ENCODE measurements around the gene MGAT5. TPM values are rescaled to one million over a fixed set of nuclear protein-coding genes. Genes with fewer than 3 reads are reported as not detected.

MGAT5 gene
- total RNA-seq, 1 donor from 2014 or later = 21.2 TPM

DNA sequence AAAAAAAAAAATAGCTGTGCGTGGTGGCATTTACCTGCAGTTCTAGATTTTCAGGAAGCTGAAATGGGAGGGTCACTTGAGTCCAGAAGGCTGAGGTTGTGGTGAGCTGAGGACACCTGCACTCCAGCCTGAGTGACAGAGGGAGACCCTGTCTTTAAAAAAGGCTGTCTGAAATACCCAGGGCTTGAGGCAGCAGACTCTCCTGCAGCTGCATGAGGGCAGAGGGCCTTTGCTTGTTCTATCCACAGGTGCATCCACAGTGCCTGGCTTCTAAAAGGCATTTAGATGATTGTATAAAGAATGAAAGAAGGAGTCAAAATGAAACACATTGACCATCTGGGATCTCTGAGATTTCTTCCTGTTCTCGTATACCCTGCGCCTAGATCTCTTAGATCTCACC lies 152.9 kb downstream of the MGAT5 start:
- H3K79me2 ChIP-seq (ENCODE audit: low read depth) = no peaks in the 10 kb centered on the region
- no peak overlapping the region for H3K4me2 ChIP-seq
- H3K9me3 ChIP-seq (ENCODE audit: low read depth) = no peaks in the 10 kb centered on the region
- Mint-ChIP-seq H3K27me3 (ENCODE audit: insufficient read depth, low read depth) (peaks cover 2% of the 10 kb centered on the region), H3K27ac (no peak overlapping the region), H3K36me3 (peaks cover 2% of the 10 kb centered on the region), H3K4me1 (peaks cover 9% of the 10 kb centered on the region), H3K4me3 (no peak overlapping the region), H3K9me3 (no peaks in the 10 kb centered on the region)
- peaks cover 7% of the 10 kb centered on the region for H3K4me1 ChIP-seq
- no peak for DNase-seq (ENCODE audit: low spot score)
- no peak overlapping the region for H3K9ac ChIP-seq
- H4K20me1 ChIP-seq (ENCODE audit: low read depth) = no peaks in the 10 kb centered on the region
- no peak overlapping the region for H3K4me3 ChIP-seq
- TF ChIP-seq, protein P1, sequence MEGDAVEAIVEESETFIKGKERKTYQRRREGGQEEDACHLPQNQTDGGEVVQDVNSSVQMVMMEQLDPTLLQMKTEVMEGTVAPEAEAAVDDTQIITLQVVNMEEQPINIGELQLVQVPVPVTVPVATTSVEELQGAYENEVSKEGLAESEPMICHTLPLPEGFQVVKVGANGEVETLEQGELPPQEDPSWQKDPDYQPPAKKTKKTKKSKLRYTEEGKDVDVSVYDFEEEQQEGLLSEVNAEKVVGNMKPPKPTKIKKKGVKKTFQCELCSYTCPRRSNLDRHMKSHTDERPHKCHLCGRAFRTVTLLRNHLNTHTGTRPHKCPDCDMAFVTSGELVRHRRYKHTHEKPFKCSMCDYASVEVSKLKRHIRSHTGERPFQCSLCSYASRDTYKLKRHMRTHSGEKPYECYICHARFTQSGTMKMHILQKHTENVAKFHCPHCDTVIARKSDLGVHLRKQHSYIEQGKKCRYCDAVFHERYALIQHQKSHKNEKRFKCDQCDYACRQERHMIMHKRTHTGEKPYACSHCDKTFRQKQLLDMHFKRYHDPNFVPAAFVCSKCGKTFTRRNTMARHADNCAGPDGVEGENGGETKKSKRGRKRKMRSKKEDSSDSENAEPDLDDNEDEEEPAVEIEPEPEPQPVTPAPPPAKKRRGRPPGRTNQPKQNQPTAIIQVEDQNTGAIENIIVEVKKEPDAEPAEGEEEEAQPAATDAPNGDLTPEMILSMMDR (IDR thresholded peaks at IDR 0.05) = no peak
- TF ChIP-seq EZH2 (IDR thresholded peaks at IDR 0.05) = no peak
- TF ChIP-seq EZH2phosphoT487 (IDR thresholded peaks at IDR 0.05) = no peak
- no peaks in the 10 kb centered on the region for H3F3A ChIP-seq (ENCODE audit: low read depth)
- no peaks in the 10 kb centered on the region for H3K27me3 ChIP-seq
- no peaks in the 10 kb centered on the region for H3K36me3 ChIP-seq
- no peak overlapping the region for H2AFZ ChIP-seq (replicated peaks)
- H3K27ac ChIP-seq = no peak overlapping the region

DNA sequence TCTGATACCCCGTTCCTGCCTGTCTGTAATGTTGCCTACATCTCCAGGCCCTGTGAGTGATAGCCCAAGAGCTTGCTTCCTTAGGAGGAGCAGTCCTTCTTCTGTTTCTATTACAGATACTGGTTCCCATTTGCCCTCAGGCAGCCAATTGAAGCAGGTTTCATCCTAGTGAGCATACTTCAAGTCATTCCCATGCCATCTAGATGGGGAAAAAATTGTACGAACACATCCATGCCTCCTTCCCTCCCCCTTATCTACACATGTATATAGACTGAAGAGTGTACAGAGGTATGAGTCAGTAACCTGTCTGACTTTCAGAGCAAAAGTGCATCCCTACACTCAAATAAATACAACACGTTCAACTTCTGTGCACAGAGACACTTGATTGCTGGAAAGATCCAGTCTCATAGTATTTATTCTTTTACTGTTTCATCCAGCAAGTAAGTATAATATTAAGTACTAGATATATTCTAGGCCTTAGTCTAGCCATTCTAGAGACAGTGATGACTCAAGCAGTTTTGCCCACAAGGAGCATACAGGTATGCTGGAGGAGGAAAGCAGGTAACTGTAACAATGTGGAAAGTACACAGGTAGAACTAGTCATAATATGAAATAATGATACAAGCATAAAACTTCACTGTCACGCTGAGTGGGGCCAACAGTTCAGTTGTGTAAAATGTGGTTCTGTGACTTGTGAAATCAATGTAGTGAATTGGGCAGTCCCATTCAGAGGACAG lies 153.4 kb downstream of the MGAT5 start:
- Histone ChIP-seq H3K9ac (no peak overlapping the region), H3K4me3 (no peak overlapping the region), H3K36me3 (no peaks in the 10 kb centered on the region), H3K79me2 (ENCODE audit: low read depth) (no peaks in the 10 kb centered on the region), H3K27ac (no peak overlapping the region), H3K4me1 (peaks cover 9% of the 10 kb centered on the region), H3K27me3 (no peaks in the 10 kb centered on the region), H3F3A (ENCODE audit: low read depth) (no peaks in the 10 kb centered on the region), H2AFZ (replicated peaks) (no peak overlapping the region), H3K4me2 (no peak overlapping the region), H3K9me3 (ENCODE audit: low read depth) (no peaks in the 10 kb centered on the region), H4K20me1 (ENCODE audit: low read depth) (no peaks in the 10 kb centered on the region)
- Mint-ChIP-seq H3K4me3 (no peak overlapping the region), H3K4me1 (peaks cover 15% of the 10 kb centered on the region), H3K9me3 (no peaks in the 10 kb centered on the region), H3K27ac (no peak overlapping the region), H3K27me3 (ENCODE audit: insufficient read depth, low read depth) (peaks cover 2% of the 10 kb centered on the region), H3K36me3 (peaks cover 2% of the 10 kb centered on the region)
- no peak for DNase-seq (ENCODE audit: low spot score)
- TF ChIP-seq EZH2phosphoT487 (IDR thresholded peaks at IDR 0.05) (no peak), EZH2 (IDR thresholded peaks at IDR 0.05) (no peak)
- TF ChIP-seq, protein P1 (IDR thresholded peaks at IDR 0.05) = no peak

DNA sequence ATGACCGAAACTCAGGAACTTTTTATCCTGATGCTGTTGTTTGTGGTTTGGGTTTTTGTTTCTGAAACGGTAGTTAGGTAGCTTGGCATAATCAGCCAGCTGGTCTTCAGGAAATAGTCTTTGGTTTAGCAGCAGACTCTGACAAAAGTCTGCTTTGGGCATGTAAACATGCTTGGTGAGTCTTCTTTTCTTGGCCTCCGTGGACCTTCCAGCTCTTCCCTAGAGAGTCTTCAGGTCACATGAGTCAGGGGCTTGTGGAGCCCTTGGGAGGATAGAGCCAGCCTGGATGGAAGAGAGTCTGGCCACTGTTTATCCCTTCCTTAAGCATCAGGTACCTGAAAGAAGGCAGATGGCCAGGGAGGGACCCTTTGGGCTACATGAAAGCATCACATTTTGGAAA lies 154.5 kb downstream of the MGAT5 start:
- H3F3A ChIP-seq (ENCODE audit: low read depth) = no peaks in the 10 kb centered on the region

More for the DNA sequence above, 154.5 kb downstream of the MGAT5 start:
- H3K4me1 ChIP-seq = peaks cover 9% of the 10 kb centered on the region
- no peaks in the 10 kb centered on the region for H3K27me3 ChIP-seq
- no peaks in the 10 kb centered on the region for H3K9me3 ChIP-seq (ENCODE audit: low read depth)
- no peak overlapping the region for H3K4me2 ChIP-seq
- TF ChIP-seq EZH2phosphoT487 (IDR thresholded peaks at IDR 0.05) (no peak), EZH2 (IDR thresholded peaks at IDR 0.05) (no peak)
- TF ChIP-seq, protein P1 (IDR thresholded peaks at IDR 0.05) = no peak
- peaks cover 2% of the 10 kb centered on the region for H3K36me3 Mint-ChIP-seq
- H2AFZ ChIP-seq (replicated peaks) = no peak overlapping the region
- no peaks in the 10 kb centered on the region for H3K36me3 ChIP-seq
- no peak overlapping the region for H3K9ac ChIP-seq
- H3K9me3 Mint-ChIP-seq = no peaks in the 10 kb centered on the region
- peaks cover 16% of the 10 kb centered on the region for H3K4me1 Mint-ChIP-seq
- H3K4me3 ChIP-seq = no peak overlapping the region
- peaks cover 2% of the 10 kb centered on the region for H3K27me3 Mint-ChIP-seq (ENCODE audit: insufficient read depth, low read depth)
- no peaks in the 10 kb centered on the region for H4K20me1 ChIP-seq (ENCODE audit: low read depth)
- no peaks in the 10 kb centered on the region for H3K79me2 ChIP-seq (ENCODE audit: low read depth)
- no peak for DNase-seq (ENCODE audit: low spot score)
- H3K27ac ChIP-seq = no peak overlapping the region
- H3K27ac Mint-ChIP-seq = no peak overlapping the region
- no peak overlapping the region for H3K4me3 Mint-ChIP-seq
